Panc1 (cell line): ENCODE data around the gene DDX31. TPM values are rescaled to one million over a fixed set of nuclear protein-coding genes. Genes with fewer than 3 reads are reported as not detected.

Experiments used
- ATAC-seq: fragments of 200-7000 bp; cut with Tn5 transposase; 2 replicates; pipeline ENCODE4 v1.9.1; 2020; ENCODE audit warnings: mild to moderate bottlenecking, moderate library complexity
- BruUV-seq: library from RNA; stranded (reverse); fragments of 400-500 nt; replicated peaks from 2 replicates; lab custom pipeline; 2021; lab: Mats Ljungman, UMichigan
- CTCF ChIA-PET: fragments of 300-600 bp; sonication (Branson Sonifier 250); formaldehyde crosslinking; loops from one replicate; lab custom pipeline; 2022; ENCODE audit warnings: antibody characterized with exemption; lab: Charles Lee
- POLR2A ChIA-PET: fragments of 300-600 bp; sonication (Branson Sonifier 250); formaldehyde crosslinking; loops from one replicate; lab custom pipeline; 2022; ENCODE audit warnings: antibody characterized with exemption; lab: Charles Lee
- DNase-seq: peaks from one replicate; pipeline ENCODE4 v3.0.0-alpha.2; 2010; ENCODE audit warnings: low read depth, low spot score
- H3K27ac ChIP-seq: 2 replicates; pipeline ENCODE4 v1.5.1; 2011; ENCODE audit warnings: mild to moderate bottlenecking, low read length, inconsistent platforms
- H3K27me3 ChIP-seq: fragments of 200-500 bp; sonication (Bioruptor generic); 2 replicates; pipeline ENCODE4 v1.6.0; 2014; ENCODE audit warnings: low read length, inconsistent platforms; ENCODE audit not compliant: control insufficient read depth, insufficient read depth
- H3K36me3 ChIP-seq: fragments of 200-500 bp; sonication (Bioruptor generic); 2 replicates; pipeline ENCODE4 v1.5.1; 2014; ENCODE audit warnings: inconsistent platforms, mild to moderate bottlenecking, low read length, moderate library complexity; ENCODE audit not compliant: control insufficient read depth, insufficient read depth
- H3K4me1 ChIP-seq: 2 replicates; pipeline ENCODE4 v1.5.1; 2011; ENCODE audit warnings: inconsistent platforms, mild to moderate bottlenecking, low read length, moderate library complexity; ENCODE audit not compliant: control insufficient read depth, insufficient read depth
- H3K4me3 ChIP-seq, 2 experiments: 2 replicates each; pipeline ENCODE4 v1.5.1; 2011 to 2012; ENCODE audit warnings: low read depth in 2 of 2, low read length in 2 of 2, mild to moderate bottlenecking in 2 of 2, inconsistent platforms in 1 of 2, moderate library complexity in 1 of 2
- H3K9me3 ChIP-seq: fragments of 200-500 bp; sonication (Bioruptor generic); 2 replicates; pipeline ENCODE4 v1.5.1; 2014; ENCODE audit warnings: low read depth, mild to moderate bottlenecking, inconsistent platforms, low read length, moderate library complexity; ENCODE audit not compliant: control insufficient read depth, insufficient read depth
- POLR2AphosphoS5 ChIP-seq: IDR thresholded peaks from 2 replicates; pipeline ENCODE4 v1.6.1; 2012; ENCODE audit warnings: mild to moderate bottlenecking, low read depth, low read length, moderate library complexity
- SIN3A ChIP-seq: IDR thresholded peaks from 2 replicates; pipeline ENCODE4 v1.6.1; 2012; ENCODE audit warnings: low read depth, mild to moderate bottlenecking, low read length, moderate library complexity, borderline replicate concordance; ENCODE audit not compliant: insufficient read depth
- TCF7L2 ChIP-seq: IDR thresholded peaks from 2 replicates; pipeline ENCODE4 v1.6.1; 2011; ENCODE audit warnings: mild to moderate bottlenecking, low read depth, low read length, inconsistent platforms
- in situ Hi-C: cut with HindIII; loops from 2 replicates; pipeline ENCODE4 v1.10.0; 2016; ENCODE audit warnings: low sequenced_read_pairs, low pct_unique_long_range_greater_than_20kb
- intact Hi-C: fragments of 100-400 bp; cut with micrococcal nuclease; formaldehyde crosslinking; loops from one replicate; pipeline ENCODE4 v1.10.0; 2022; ENCODE audit not compliant: unreplicated experiment
- total RNA-seq: library from RNA; stranded (reverse); gene quantifications from one replicate; pipeline ENCODE4 v1.2.1, GENCODE V29; 2021; ENCODE audit not compliant: unreplicated experiment
- TF ChIP-seq, protein P1 (sequence below), 2 experiments: IDR thresholded peaks; 2 replicates each; pipeline ENCODE4 v1.6.1; 2011 to 2012; ENCODE audit warnings: low read depth in 2 of 2, control low read depth in 1 of 2, low read length in 1 of 2, mild to moderate bottlenecking in 1 of 2, moderate library complexity in 1 of 2; ENCODE audit not compliant: insufficient read depth in 1 of 2
- TF ChIP-seq, protein P2 (sequence below): fragments of 450-650 bp; IDR thresholded peaks from 2 replicates; pipeline ENCODE4 v1.5.1; 2017; ENCODE audit warnings: mild to moderate bottlenecking

DDX31 gene
- total RNA-seq, 1 experiment from 2014 or later: 17.5 TPM

DNA sequence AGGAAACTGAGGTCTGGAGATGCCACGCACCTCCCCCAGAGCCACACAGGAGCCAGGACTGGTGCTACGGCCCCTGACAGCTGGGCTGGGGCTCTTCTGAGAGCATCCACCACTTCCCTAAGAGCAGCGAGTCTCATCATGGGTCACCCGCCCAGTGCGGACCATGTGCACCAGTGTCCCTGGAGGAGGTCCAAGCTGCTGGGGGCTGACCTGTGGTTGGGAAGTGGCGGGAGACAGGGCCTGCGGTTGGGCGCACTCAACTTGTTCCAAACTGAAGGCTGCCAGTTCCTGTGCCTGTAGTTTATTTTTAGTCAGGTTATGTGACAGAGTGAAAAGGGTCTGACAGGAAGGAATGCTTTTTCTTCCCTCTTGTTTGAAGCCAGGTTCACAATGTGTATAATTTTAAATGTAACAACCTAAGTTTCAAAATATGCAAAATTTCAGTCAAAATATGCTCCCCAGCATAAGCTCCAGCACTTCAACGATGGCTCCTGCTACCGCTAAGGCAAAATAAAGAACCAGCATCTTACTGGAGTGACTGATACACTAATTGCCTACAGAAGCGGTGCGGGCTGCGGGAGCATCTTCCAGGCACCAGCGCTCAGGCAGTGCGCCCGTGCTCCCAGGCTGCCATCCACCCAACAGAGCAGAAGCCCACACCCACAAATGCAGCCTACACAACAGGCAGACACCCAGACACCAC is 72.6 kb downstream of the DDX31 start:
- CTCF ChIA-PET: no interaction called here
- ATAC-seq (no peak), DNase-seq (no peak)
- no TSS peak for BruUV-seq
- POLR2A ChIA-PET: no interaction called here
- H3K36me3 ChIP-seq: no peaks in the 10 kb centered on the region
- intact Hi-C loops: no loop called here
- no peaks in the 10 kb centered on the region for H3K4me1 ChIP-seq
- no peak overlapping the region for H3K4me3 ChIP-seq
- in situ Hi-C loops: no loop called here
- no peak overlapping the region for H3K27ac ChIP-seq
- no peaks in the 10 kb centered on the region for H3K9me3 ChIP-seq
- H3K27me3 ChIP-seq: no peaks in the 10 kb centered on the region
- TF ChIP-seq SIN3A (no peak), POLR2AphosphoS5 (no peak), TCF7L2 (no peak)
- TF ChIP-seq, protein P1, sequence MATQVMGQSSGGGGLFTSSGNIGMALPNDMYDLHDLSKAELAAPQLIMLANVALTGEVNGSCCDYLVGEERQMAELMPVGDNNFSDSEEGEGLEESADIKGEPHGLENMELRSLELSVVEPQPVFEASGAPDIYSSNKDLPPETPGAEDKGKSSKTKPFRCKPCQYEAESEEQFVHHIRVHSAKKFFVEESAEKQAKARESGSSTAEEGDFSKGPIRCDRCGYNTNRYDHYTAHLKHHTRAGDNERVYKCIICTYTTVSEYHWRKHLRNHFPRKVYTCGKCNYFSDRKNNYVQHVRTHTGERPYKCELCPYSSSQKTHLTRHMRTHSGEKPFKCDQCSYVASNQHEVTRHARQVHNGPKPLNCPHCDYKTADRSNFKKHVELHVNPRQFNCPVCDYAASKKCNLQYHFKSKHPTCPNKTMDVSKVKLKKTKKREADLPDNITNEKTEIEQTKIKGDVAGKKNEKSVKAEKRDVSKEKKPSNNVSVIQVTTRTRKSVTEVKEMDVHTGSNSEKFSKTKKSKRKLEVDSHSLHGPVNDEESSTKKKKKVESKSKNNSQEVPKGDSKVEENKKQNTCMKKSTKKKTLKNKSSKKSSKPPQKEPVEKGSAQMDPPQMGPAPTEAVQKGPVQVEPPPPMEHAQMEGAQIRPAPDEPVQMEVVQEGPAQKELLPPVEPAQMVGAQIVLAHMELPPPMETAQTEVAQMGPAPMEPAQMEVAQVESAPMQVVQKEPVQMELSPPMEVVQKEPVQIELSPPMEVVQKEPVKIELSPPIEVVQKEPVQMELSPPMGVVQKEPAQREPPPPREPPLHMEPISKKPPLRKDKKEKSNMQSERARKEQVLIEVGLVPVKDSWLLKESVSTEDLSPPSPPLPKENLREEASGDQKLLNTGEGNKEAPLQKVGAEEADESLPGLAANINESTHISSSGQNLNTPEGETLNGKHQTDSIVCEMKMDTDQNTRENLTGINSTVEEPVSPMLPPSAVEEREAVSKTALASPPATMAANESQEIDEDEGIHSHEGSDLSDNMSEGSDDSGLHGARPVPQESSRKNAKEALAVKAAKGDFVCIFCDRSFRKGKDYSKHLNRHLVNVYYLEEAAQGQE (IDR thresholded peaks at IDR 0.05; ENCODE audit: insufficient read depth in 1 of 2, low read depth in 2 of 2, low read length in 1 of 2): no peak
- TF ChIP-seq, protein P2, sequence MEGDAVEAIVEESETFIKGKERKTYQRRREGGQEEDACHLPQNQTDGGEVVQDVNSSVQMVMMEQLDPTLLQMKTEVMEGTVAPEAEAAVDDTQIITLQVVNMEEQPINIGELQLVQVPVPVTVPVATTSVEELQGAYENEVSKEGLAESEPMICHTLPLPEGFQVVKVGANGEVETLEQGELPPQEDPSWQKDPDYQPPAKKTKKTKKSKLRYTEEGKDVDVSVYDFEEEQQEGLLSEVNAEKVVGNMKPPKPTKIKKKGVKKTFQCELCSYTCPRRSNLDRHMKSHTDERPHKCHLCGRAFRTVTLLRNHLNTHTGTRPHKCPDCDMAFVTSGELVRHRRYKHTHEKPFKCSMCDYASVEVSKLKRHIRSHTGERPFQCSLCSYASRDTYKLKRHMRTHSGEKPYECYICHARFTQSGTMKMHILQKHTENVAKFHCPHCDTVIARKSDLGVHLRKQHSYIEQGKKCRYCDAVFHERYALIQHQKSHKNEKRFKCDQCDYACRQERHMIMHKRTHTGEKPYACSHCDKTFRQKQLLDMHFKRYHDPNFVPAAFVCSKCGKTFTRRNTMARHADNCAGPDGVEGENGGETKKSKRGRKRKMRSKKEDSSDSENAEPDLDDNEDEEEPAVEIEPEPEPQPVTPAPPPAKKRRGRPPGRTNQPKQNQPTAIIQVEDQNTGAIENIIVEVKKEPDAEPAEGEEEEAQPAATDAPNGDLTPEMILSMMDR: no peak

DNA sequence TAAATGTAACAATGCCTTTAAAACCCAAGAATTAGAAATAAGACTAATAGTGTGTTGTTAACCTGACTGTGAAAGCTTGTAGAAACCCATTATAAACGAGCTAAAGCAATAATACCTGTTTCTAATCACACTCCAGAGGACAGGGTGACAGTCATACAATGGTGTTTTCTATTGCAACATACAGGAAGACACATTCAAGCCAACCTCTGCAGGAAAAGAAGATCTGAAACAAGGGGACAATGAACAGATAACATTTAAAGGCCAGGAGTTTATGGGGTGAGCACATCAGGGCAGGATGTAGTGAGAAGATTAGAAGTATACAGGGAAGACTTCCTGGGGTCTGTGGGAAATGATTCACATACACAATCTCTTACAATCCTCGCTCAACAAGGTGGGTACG is 73.6 kb downstream of the DDX31 start:
- ChIA-PET CTCF (no interaction called here), POLR2A (no interaction called here)
- Histone ChIP-seq H3K4me1 (no peaks in the 10 kb centered on the region), H3K9me3 (no peaks in the 10 kb centered on the region), H3K27ac (no peak overlapping the region), H3K27me3 (no peaks in the 10 kb centered on the region), H3K4me3 (no peak overlapping the region), H3K36me3 (no peaks in the 10 kb centered on the region)
- DNase-seq: no peak
- ATAC-seq: no peak
- in situ Hi-C loops: no loop called here
- TF ChIP-seq, protein P1 (IDR thresholded peaks at IDR 0.05; ENCODE audit: insufficient read depth in 1 of 2, low read depth in 2 of 2, low read length in 1 of 2): no peak
- TF ChIP-seq POLR2AphosphoS5: no peak
- TF ChIP-seq, protein P2: no peak
- TF ChIP-seq TCF7L2: no peak
- no TSS peak for BruUV-seq
- intact Hi-C loops: no loop called here
